H9 (cell line): ENCODE data around the gene UVRAG. TPM values are rescaled to one million over a fixed set of nuclear protein-coding genes. Genes with fewer than 3 reads are reported as not detected.

ENCODE experiments used
- DNase-seq: peaks from one replicate; pipeline ENCODE4 v3.0.0-alpha.2; 2017
- H2AFZ ChIP-seq: one replicate; pipeline ENCODE4 v1.6.1; 2013; ENCODE audit warnings: mild to moderate bottlenecking, low read length, control low read depth, moderate library complexity
- H2AK5ac ChIP-seq: 2 replicates; pipeline ENCODE4 v1.6.1; 2013; ENCODE audit warnings: low read length, control low read depth, mixed read lengths; ENCODE audit not compliant: insufficient read length
- H2BK120ac ChIP-seq: one replicate; pipeline ENCODE4 v1.6.1; 2013; ENCODE audit warnings: low read depth, mild to moderate bottlenecking, low read length, control low read depth, inconsistent platforms; ENCODE audit not compliant: poor library complexity, severe bottlenecking
- H2BK12ac ChIP-seq: 2 replicates; pipeline ENCODE4 v1.6.1; 2013; ENCODE audit warnings: low read length, control low read depth, mixed read lengths, low read depth; ENCODE audit not compliant: insufficient read length
- H2BK15ac ChIP-seq: 2 replicates; pipeline ENCODE4 v1.6.1; 2013; ENCODE audit warnings: low read depth, low read length, control low read depth
- H2BK20ac ChIP-seq: one replicate; pipeline ENCODE4 v1.6.1; 2013; ENCODE audit warnings: low read depth, mild to moderate bottlenecking, low read length, control low read depth, inconsistent platforms; ENCODE audit not compliant: poor library complexity, severe bottlenecking
- H2BK5ac ChIP-seq: 2 replicates; pipeline ENCODE4 v1.6.1; 2013; ENCODE audit warnings: low read length, control low read depth, mixed read lengths; ENCODE audit not compliant: insufficient read length
- H3K14ac ChIP-seq: 2 replicates; pipeline ENCODE4 v1.6.1; 2013; ENCODE audit warnings: low read length, control low read depth; ENCODE audit not compliant: insufficient read depth
- H3K18ac ChIP-seq: 2 replicates; pipeline ENCODE4 v1.6.1; 2013; ENCODE audit warnings: low read depth, mild to moderate bottlenecking, mixed read lengths, low read length, control low read depth; ENCODE audit not compliant: insufficient read length
- H3K23ac ChIP-seq: 2 replicates; pipeline ENCODE4 v1.6.1; 2013; ENCODE audit warnings: low read length, control low read depth, mixed read lengths, low read depth; ENCODE audit not compliant: insufficient read length
- H3K23me2 ChIP-seq: 2 replicates; pipeline ENCODE4 v1.6.1; 2013; ENCODE audit warnings: low read depth, mild to moderate bottlenecking, mixed read lengths, low read length, control low read depth; ENCODE audit not compliant: insufficient read length, poor library complexity, severe bottlenecking
- H3K27ac ChIP-seq: 2 replicates; pipeline ENCODE4 v1.5.1; 2013; ENCODE audit warnings: low read length, control low read depth, mixed read lengths, low read depth; ENCODE audit not compliant: insufficient read length
- H3K27me3 ChIP-seq: 2 replicates; pipeline ENCODE4 v1.6.1; 2013; ENCODE audit warnings: low read length, control low read depth, inconsistent platforms; ENCODE audit not compliant: insufficient read depth
- H3K4ac ChIP-seq: 2 replicates; pipeline ENCODE4 v1.6.1; 2013; ENCODE audit warnings: low read depth, mild to moderate bottlenecking, control low read depth, inconsistent platforms, low read length, moderate library complexity
- H3K4me1 ChIP-seq: 2 replicates; pipeline ENCODE4 v1.6.1; 2013; ENCODE audit warnings: low read length, control low read depth, inconsistent platforms; ENCODE audit not compliant: insufficient read depth
- H3K4me2 ChIP-seq: 2 replicates; pipeline ENCODE4 v1.6.1; 2013; ENCODE audit warnings: low read length, control low read depth, mixed read lengths; ENCODE audit not compliant: insufficient read length, insufficient read depth
- H3K56ac ChIP-seq: 2 replicates; pipeline ENCODE4 v1.6.1; 2013; ENCODE audit warnings: low read depth, mild to moderate bottlenecking, mixed read lengths, low read length, control low read depth; ENCODE audit not compliant: insufficient read length
- H3K79me1 ChIP-seq: 2 replicates; pipeline ENCODE4 v1.6.1; 2013; ENCODE audit warnings: low read depth, mild to moderate bottlenecking, moderate library complexity, low read length, control low read depth, inconsistent platforms; ENCODE audit not compliant: insufficient read depth, poor library complexity, severe bottlenecking
- H3K79me2 ChIP-seq: 2 replicates; pipeline ENCODE4 v1.6.1; 2013; ENCODE audit warnings: low read length, control low read depth, inconsistent platforms; ENCODE audit not compliant: insufficient read depth
- H3K9ac ChIP-seq: 2 replicates; pipeline ENCODE4 v1.6.1; 2013; ENCODE audit warnings: low read length, control low read depth, mixed read lengths; ENCODE audit not compliant: insufficient read length; ENCODE audit errors: extremely low read depth
- H3K9me3 ChIP-seq: one replicate; pipeline ENCODE4 v1.6.1; 2013; ENCODE audit warnings: low read depth, low read length, inconsistent platforms; ENCODE audit not compliant: control insufficient read depth
- H3T11ph ChIP-seq: one replicate; pipeline ENCODE4 v1.6.1; 2013; ENCODE audit warnings: mild to moderate bottlenecking, low read length, control low read depth, inconsistent platforms
- H4K20me1 ChIP-seq: one replicate; pipeline ENCODE4 v1.6.1; 2013; ENCODE audit not compliant: control insufficient read depth, insufficient read length, insufficient read depth
- H4K5ac ChIP-seq: 2 replicates; pipeline ENCODE4 v1.6.1; 2013; ENCODE audit warnings: low read depth, mild to moderate bottlenecking, mixed read lengths, low read length, control low read depth; ENCODE audit not compliant: insufficient read length
- H4K8ac ChIP-seq: replicated peaks from 2 replicates; pipeline ENCODE4 v1.6.1; 2013; ENCODE audit warnings: low read length, control low read depth, mixed read lengths, low read depth; ENCODE audit not compliant: insufficient read length
- H4K91ac ChIP-seq: 2 replicates; pipeline ENCODE4 v1.6.1; 2013; ENCODE audit warnings: low read depth, mild to moderate bottlenecking, moderate library complexity, mixed read lengths, low read length, control low read depth; ENCODE audit not compliant: insufficient read length
- H3K27ac Mint-ChIP-seq, 3 experiments: 2 replicates in 2 of 3; 3 replicates in 1 of 3; pipeline ENCODE4 v1.8.0; 2020 to 2021; ENCODE audit warnings: mixed read lengths in 3 of 3, mild to moderate bottlenecking in 1 of 3, moderate library complexity in 1 of 3
- H3K27me3 Mint-ChIP-seq: 2 replicates; pipeline ENCODE4 v1.8.0; 2021; ENCODE audit warnings: low read depth, mild to moderate bottlenecking, moderate library complexity, mixed read lengths
- H3K36me3 Mint-ChIP-seq, 3 experiments: 2 replicates in 2 of 3; 3 replicates in 1 of 3; pipeline ENCODE4 v1.8.0; 2020 to 2021; ENCODE audit warnings: low read depth in 3 of 3, mixed read lengths in 3 of 3; ENCODE audit not compliant: insufficient read depth in 1 of 3
- H3K4me1 Mint-ChIP-seq, 2 experiments: 2 replicates each; pipeline ENCODE4 v1.8.0; 2020; ENCODE audit warnings: mixed read lengths in 2 of 2
- H3K4me3 Mint-ChIP-seq, 2 experiments: 2 replicates in 1 of 2; 3 replicates in 1 of 2; pipeline ENCODE4 v1.8.0; 2020 to 2021; ENCODE audit warnings: mild to moderate bottlenecking in 2 of 2, mixed read lengths in 2 of 2, moderate library complexity in 1 of 2
- H3K9me3 Mint-ChIP-seq, 2 experiments: 2 replicates in 1 of 2; 3 replicates in 1 of 2; pipeline ENCODE4 v1.8.0; 2020; ENCODE audit warnings: mild to moderate bottlenecking in 2 of 2, mixed read lengths in 2 of 2, moderate library complexity in 1 of 2
- WGBS: extraction: QIAGEN DNeasy Blood & Tissue Kit; methylation state at CpG from one replicate; pipeline ENCODE4 v1.1.7; 2013; ENCODE audit warnings: missing lambda C conversion rate, low lambda C conversion rate, mixed read lengths; ENCODE audit not compliant: insufficient read length; ENCODE audit errors: extremely low coverage; 5-methylcytosine and 5-hydroxymethylcytosine counted together
- total RNA-seq: library from RNA; stranded (reverse); gene quantifications from 2 replicates; pipeline ENCODE4 v1.2.1, GENCODE V29; 2021
- TF ChIP-seq, protein P1 (sequence below): fragments of 200-600 bp; sonication (generic); conservative IDR thresholded peaks from 3 replicates; pipeline ENCODE4 v1.8.0; 2021; ENCODE audit warnings: antibody characterized with exemption, mild to moderate bottlenecking

The UVRAG gene
- total RNA-seq, 1 experiment from 2014 or later, result 18.5 TPM

- Histone ChIP-seq H4K8ac (no peak overlapping the region), H2BK5ac (no peak overlapping the region), H3K56ac (no peak overlapping the region), H3K4me1 (no peaks in the 10 kb centered on the region), H2BK12ac (no peak overlapping the region), H3K23ac (no peak overlapping the region), H3K9ac (no peak overlapping the region), H4K20me1 (no peaks in the 10 kb centered on the region), H4K5ac (no peak overlapping the region), H2AFZ (no peak overlapping the region), H2BK15ac (no peak overlapping the region), H3K9me3 (no peaks in the 10 kb centered on the region), H3K4me2 (no peak overlapping the region), H4K91ac (no peak overlapping the region), H3K27me3 (peaks cover 17% of the 10 kb centered on the region; the same call in 1 of the 2 replicates), H2AK5ac (no peak overlapping the region), H3K4ac (no peak overlapping the region), H3T11ph (no peak overlapping the region), H2BK120ac (no peak overlapping the region), H3K27ac (no peak overlapping the region), H3K79me2 (no peaks in the 10 kb centered on the region), H3K23me2 (peaks cover 3% of the 10 kb centered on the region), H2BK20ac (no peak overlapping the region), H3K18ac (no peak overlapping the region), H3K79me1 (no peaks in the 10 kb centered on the region), H3K14ac (no peak overlapping the region)
- Mint-ChIP-seq H3K27ac (no peak overlapping the region), H3K27me3 (peaks cover 77% of the 10 kb centered on the region), H3K9me3 (peaks cover 0 to 7% of the 10 kb centered on the region in 2 experiments; a peak in 2 of 5 replicates), H3K36me3 (no peaks in the 10 kb centered on the region; a peak in 1 of 7 replicates), H3K4me3 (no peak overlapping the region), H3K4me1 (peaks cover 26 to 35% of the 10 kb centered on the region in 2 experiments)
- DNase-seq, result no peak
- TF ChIP-seq, protein P1, sequence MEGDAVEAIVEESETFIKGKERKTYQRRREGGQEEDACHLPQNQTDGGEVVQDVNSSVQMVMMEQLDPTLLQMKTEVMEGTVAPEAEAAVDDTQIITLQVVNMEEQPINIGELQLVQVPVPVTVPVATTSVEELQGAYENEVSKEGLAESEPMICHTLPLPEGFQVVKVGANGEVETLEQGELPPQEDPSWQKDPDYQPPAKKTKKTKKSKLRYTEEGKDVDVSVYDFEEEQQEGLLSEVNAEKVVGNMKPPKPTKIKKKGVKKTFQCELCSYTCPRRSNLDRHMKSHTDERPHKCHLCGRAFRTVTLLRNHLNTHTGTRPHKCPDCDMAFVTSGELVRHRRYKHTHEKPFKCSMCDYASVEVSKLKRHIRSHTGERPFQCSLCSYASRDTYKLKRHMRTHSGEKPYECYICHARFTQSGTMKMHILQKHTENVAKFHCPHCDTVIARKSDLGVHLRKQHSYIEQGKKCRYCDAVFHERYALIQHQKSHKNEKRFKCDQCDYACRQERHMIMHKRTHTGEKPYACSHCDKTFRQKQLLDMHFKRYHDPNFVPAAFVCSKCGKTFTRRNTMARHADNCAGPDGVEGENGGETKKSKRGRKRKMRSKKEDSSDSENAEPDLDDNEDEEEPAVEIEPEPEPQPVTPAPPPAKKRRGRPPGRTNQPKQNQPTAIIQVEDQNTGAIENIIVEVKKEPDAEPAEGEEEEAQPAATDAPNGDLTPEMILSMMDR, result no peak
- no CpG with 5 or more reads among the region's 4 CpGs for WGBS
Measured at GRCh38 chr11:75766443-75767227, 48.4 kb upstream of the UVRAG start.
